ENCODE data around the gene MMP7. TPM values are rescaled to one million over a fixed set of nuclear protein-coding genes. Genes with fewer than 3 reads are reported as not detected.

The MMP7 gene
- total and polyA plus RNA-seq, 2 experiments from 2014 or later, result 2.8 to 5.0 TPM

GRCh38 chr11:102559839-102560238 is 29.3 kb upstream of the MMP7 start:
- no peaks in the 10 kb centered on the region for H3K79me2 ChIP-seq
- no peaks in the 10 kb centered on the region for H3K4me1 ChIP-seq (ENCODE audit: insufficient read depth)
- peak overlapping the region; percentile 41 for H3K4me2 ChIP-seq
- H3K36me3 ChIP-seq (replicated peaks; ENCODE audit: insufficient read depth, low read depth), result no peaks in the 10 kb centered on the region
- no peak for DNase-seq (ENCODE audit: low spot score)
- TF ChIP-seq EZH2phosphoT487 (IDR thresholded peaks at IDR 0.05; ENCODE audit: low read depth, severe bottlenecking, unreplicated experiment) (no peak), EZH2 (IDR thresholded peaks at IDR 0.05; ENCODE audit: borderline replicate concordance) (no peak), CTCF (IDR thresholded peaks at IDR 0.05; ENCODE audit: poor library complexity) (no peak)
- no peaks in the 10 kb centered on the region for H4K20me1 ChIP-seq (ENCODE audit: insufficient read depth, poor library complexity, severe bottlenecking)
- H3K9me3 ChIP-seq (ENCODE audit: low read depth), result no peaks in the 10 kb centered on the region
- H3K27ac ChIP-seq, result no peak overlapping the region
- H2AFZ ChIP-seq, result no peak overlapping the region
- H3K27me3 ChIP-seq, result no peaks in the 10 kb centered on the region
- no peak overlapping the region for H3K4me3 ChIP-seq
- H3K9me2 ChIP-seq (replicated peaks; ENCODE audit: insufficient read depth), result no peaks in the 10 kb centered on the region

- WGBS (ENCODE audit: low lambda C conversion rate, missing lambda C conversion rate), result 72% methylated on average over 3 of the region's 3 CpGs
- no peak overlapping the region for H2AFZ ChIP-seq
These were observed 24.5 kb upstream of the MMP7 start for GRCh38 chr11:102555091-102555490.

GRCh38 chr11:102553835-102554282 is 23.3 kb upstream of the MMP7 start:
- Histone ChIP-seq H2AFZ (no peak overlapping the region), H3K79me2 (no peaks in the 10 kb centered on the region), H3K9me2 (replicated peaks; ENCODE audit: insufficient read depth) (no peaks in the 10 kb centered on the region), H3K4me2 (no peak overlapping the region), H3K36me3 (replicated peaks; ENCODE audit: insufficient read depth, low read depth) (no peaks in the 10 kb centered on the region), H3K4me3 (no peak overlapping the region), H3K27ac (no peak overlapping the region), H3K4me1 (ENCODE audit: insufficient read depth) (peaks cover 18% of the 10 kb centered on the region), H3K27me3 (no peaks in the 10 kb centered on the region), H4K20me1 (ENCODE audit: insufficient read depth, poor library complexity, severe bottlenecking) (no peaks in the 10 kb centered on the region), H3K9me3 (ENCODE audit: low read depth) (no peaks in the 10 kb centered on the region)
- no peak for DNase-seq (ENCODE audit: low spot score)
- TF ChIP-seq EZH2 (IDR thresholded peaks at IDR 0.05; ENCODE audit: borderline replicate concordance) (no peak), CTCF (IDR thresholded peaks at IDR 0.05; ENCODE audit: poor library complexity) (no peak), EZH2phosphoT487 (IDR thresholded peaks at IDR 0.05; ENCODE audit: low read depth, severe bottlenecking, unreplicated experiment) (no peak)
- WGBS (ENCODE audit: low lambda C conversion rate, missing lambda C conversion rate), result 84% methylated on average over 5 of the region's 5 CpGs

More at GRCh38 chr11:102555091-102555490, 24.5 kb upstream of the MMP7 start:
- TF ChIP-seq CTCF (IDR thresholded peaks at IDR 0.05; ENCODE audit: poor library complexity) (no peak), EZH2phosphoT487 (IDR thresholded peaks at IDR 0.05; ENCODE audit: low read depth, severe bottlenecking, unreplicated experiment) (no peak), EZH2 (IDR thresholded peaks at IDR 0.05; ENCODE audit: borderline replicate concordance) (no peak)
- H3K9me2 ChIP-seq (replicated peaks; ENCODE audit: insufficient read depth), result no peaks in the 10 kb centered on the region
- no peaks in the 10 kb centered on the region for H3K9me3 ChIP-seq (ENCODE audit: low read depth)
- H3K4me3 ChIP-seq, result no peak overlapping the region
- H3K27me3 ChIP-seq, result no peaks in the 10 kb centered on the region
- no peaks in the 10 kb centered on the region for H3K36me3 ChIP-seq (replicated peaks; ENCODE audit: insufficient read depth, low read depth)
- DNase-seq (ENCODE audit: low spot score), result no peak
- peaks cover 18% of the 10 kb centered on the region for H3K4me1 ChIP-seq (ENCODE audit: insufficient read depth)
- no peak overlapping the region for H3K4me2 ChIP-seq
- H3K27ac ChIP-seq, result no peak overlapping the region
- no peaks in the 10 kb centered on the region for H3K79me2 ChIP-seq
- no peaks in the 10 kb centered on the region for H4K20me1 ChIP-seq (ENCODE audit: insufficient read depth, poor library complexity, severe bottlenecking)

Measured in hepatocyte (in vitro differentiated cells).